HG03097 (cell line): ENCODE measurements around the gene RTTN.

Experiments used
- ATAC-seq: cut with Tn5 transposase; IDR thresholded peaks from one replicate; pipeline ENCODE4 v1.9.1; 2021; ENCODE audit not compliant: unreplicated experiment, low FRiP score

The RTTN gene

DNA sequence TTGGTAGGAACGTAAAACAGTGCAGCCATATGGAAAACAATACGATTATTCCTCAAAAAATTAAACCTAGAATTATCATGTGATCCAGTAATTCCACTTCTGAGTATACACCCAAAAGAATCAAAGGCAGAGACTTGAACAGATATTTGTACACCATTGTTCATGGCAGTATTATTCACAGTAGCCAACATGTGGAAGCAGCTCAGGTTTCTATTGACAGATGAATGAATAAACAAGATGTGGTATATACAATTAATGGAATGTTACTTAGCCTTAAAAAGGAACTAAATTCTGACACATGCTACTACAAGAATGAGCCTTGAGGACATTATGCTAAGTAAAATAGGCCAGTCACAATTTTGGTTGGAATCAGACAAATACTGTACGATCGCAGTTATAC lies 14.2 kb upstream of the RTTN start:
- ATAC-seq: no peak

GRCh38 chr18:70216788-70217187 lies 11.3 kb upstream of the RTTN start:
- no peak for ATAC-seq

GRCh38 chr18:70207181-70207580 lies 1.7 kb upstream of the RTTN start:
- no peak for ATAC-seq

DNA sequence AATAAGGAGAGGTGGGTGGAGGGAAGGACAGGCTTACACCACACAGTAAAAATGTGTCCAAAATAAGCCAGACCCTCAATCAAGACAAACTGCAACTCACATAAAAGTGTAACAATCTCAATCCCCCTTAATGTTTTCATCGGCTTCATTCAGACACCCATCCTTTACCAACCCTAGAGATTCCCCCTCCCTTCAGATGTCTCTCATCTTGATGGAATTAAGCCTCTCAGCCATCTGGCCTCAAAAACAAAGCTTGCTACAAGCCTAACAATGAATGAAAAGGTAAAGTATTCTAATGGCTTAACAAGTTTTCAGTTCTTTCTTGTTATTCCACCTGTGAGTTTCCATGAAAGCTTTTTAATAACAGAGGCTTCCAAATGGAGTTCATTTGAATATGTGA lies 5.2 kb downstream of the RTTN start:
- no peak for ATAC-seq

- no peak for ATAC-seq
Measured at GRCh38 chr18:70197844-70198243, 7.6 kb downstream of the RTTN start.

- ATAC-seq: no peak
Measured at GRCh38 chr18:70197026-70197425, 8.5 kb downstream of the RTTN start.

DNA sequence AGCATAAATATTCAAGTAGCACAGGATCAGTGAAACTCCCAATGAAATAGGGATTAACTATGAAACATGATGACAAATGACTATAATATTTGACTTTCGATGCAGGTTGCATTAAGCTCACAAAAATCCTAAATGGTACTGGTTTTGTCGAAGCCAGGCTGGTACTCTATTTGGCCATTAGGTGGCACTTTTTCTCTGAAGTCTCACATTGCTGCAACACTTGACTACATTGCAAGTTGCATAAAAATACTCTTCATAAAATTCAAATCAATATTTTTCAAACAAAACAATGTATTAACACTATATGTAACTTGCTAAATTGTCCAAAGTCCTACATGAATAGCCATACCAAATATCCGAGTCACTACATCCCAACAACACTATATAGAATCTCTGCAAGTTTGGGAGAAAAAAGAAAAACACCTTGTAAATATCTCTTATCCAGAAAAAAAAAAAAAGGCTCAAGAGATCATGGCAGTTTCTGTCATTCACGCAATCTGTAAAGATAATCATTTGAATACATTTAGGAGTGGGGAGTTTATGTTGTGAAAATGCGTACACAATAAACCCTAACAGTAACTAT lies 9.5 kb downstream of the RTTN start:
- ATAC-seq: no peak

GRCh38 chr18:70195014-70195614 lies 10.4 kb downstream of the RTTN start:
- peak; percentile 25 for ATAC-seq

- ATAC-seq: peak; percentile 90
Measured at GRCh38 chr18:70194227-70194890, 11.1 kb downstream of the RTTN start.

DNA sequence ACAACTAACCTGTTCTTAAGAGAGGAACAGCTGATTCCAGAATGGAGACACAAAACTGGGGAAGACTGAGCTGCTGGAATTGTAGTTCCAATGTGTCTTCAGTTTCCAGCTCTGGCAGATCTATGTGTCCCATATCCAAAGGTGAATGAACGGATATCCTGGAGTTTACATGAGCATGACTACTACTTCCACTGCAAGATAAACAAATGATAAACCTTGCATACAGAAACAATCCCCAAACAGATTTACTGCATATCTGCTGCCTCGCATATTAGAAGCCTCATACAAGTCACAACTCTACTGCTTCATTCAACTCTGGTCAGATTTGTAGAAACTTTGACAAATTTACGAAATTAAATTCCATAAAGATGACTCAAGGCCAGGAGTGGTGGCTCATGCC lies 15.0 kb downstream of the RTTN start:
- ATAC-seq: no peak

GRCh38 chr18:70188113-70188512 lies 17.4 kb downstream of the RTTN start:
- ATAC-seq: no peak

DNA sequence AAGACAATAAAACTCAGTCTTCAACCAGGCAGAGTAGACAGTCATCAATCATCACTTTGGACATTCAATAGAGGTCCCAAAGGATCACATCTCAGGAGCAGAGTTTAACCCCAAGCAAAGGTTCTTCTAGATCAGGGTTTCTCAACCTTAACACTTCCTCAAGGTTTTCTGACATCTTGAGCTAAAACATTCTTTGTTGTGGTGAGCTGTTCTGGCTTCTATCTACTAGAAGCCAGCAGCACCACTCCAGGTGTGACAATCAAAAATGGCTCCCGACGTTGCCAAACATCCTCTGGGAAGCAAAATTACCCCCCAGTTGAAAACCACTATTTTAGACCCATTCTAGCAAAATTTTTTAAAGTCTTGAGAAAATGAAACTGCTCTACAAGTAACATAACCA lies 22.0 kb downstream of the RTTN start:
- no peak for ATAC-seq

GRCh38 chr18:70182548-70182947 lies 22.9 kb downstream of the RTTN start:
- ATAC-seq: no peak

GRCh38 chr18:70181725-70182124 lies 23.8 kb downstream of the RTTN start:
- ATAC-seq: no peak

- no peak for ATAC-seq
Measured at GRCh38 chr18:70181015-70181414, 24.5 kb downstream of the RTTN start.

DNA sequence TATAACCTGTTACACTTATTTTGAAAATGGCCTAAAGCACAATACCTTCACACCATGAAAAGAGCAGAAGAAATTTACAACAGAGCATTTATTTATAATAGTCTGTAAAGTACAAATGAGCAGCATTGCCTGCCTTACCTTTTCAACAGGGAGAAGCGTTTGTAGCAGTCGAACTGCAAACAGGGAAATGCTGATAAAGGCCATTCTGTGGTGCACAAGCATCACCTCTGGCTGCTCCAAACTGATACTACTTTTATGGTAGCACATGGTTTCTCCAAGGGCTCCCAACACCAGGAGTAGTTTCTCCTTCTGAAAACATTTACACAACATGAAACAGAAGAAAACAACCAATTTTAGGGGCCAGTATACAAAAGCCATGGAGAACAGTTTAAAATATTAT lies 28.9 kb downstream of the RTTN start:
- ATAC-seq: no peak

- ATAC-seq: no peak
Measured at GRCh38 chr18:70175216-70175615, 30.3 kb downstream of the RTTN start.

GRCh38 chr18:70172225-70172624 lies 33.3 kb downstream of the RTTN start:
- ATAC-seq: no peak

GRCh38 chr18:70169747-70170146 lies 35.7 kb downstream of the RTTN start:
- ATAC-seq: no peak

DNA sequence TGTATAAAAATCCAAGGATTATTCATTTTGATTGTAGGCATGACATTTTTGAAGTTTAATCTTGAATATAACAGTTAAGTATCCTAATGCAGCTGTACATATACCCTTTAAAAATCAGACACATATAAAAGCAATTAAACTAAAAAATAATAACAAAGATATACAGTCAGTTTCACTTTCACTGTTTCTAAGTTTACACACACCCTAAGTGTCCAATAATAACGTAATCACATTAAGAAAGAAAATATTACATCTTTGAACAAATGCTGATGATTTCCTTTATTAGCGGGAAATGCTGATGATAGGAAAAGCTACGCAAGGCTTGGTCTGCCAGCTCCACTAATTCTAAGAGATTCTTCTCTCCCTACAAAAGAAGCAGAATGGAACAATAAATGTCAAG lies 38.8 kb downstream of the RTTN start:
- ATAC-seq: no peak

- peak; percentile 65 for ATAC-seq
Measured at GRCh38 chr18:70165936-70166335, 39.6 kb downstream of the RTTN start.

DNA sequence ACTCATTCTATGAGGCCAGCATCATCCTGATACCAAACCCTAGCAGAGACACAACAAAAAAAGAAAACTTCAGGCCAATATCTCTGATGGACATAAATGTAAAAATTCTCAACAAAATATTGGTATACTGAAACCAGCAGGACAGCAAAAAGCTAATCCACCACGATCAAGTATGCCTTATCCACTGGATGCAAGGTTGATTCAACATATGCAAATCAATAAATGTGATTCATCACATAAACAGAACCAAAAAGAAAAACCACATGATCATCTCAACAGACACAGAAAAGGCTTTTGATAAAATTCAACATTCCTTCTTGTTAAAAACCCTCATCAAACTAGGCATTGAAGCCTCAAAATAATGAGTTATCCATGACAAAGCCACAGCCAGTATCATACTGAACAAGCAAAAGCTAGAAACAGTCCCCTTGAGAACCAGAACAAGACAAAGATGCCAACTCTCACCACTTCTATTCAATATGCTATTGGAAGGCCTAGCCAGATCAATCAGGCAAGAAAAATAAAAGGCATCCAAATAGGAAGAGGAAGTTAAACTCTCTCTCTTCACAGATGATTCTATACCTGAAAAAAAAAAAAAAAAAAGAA lies 45.3 kb downstream of the RTTN start:
- ATAC-seq: no peak
